Natural killer cell treated with Interleukin-12 subunit alpha and Interleukin-12 subunit beta and Interleukin-15 and Interleukin-18, amount 100 ng/mL, for 72 hours (primary cell): ENCODE measurements around the gene SARS2. TPM values are rescaled to one million over a fixed set of nuclear protein-coding genes. Genes with fewer than 3 reads are reported as not detected.

Experiments used
- ATAC-seq, 2 donors: fragments of 150-1000 bp; cut with Tn5 transposase in 1 of 2; sonication (Bioruptor Pico), chemical (Tn5 transposase) in 1 of 2; 2 replicates each; pipeline ENCODE4 v1.10.0; 2021
- DNase-seq: peaks from one replicate; pipeline ENCODE4 v3.0.0; 2022; ENCODE audit warnings: low spot score
- H3K27ac Mint-ChIP-seq, 2 donors: 1 replicate in 1 of 2; 2 replicates in 1 of 2; pipeline ENCODE4 v1.8.0; 2022; ENCODE audit warnings: mixed read lengths in 2 of 2, mild to moderate bottlenecking in 1 of 2, moderate library complexity in 1 of 2
- H3K27me3 Mint-ChIP-seq, 2 donors: 1 replicate in 1 of 2; 2 replicates in 1 of 2; pipeline ENCODE4 v1.8.0; 2022; ENCODE audit warnings: mixed read lengths in 2 of 2
- H3K36me3 Mint-ChIP-seq: one replicate; pipeline ENCODE4 v1.8.0; 2022; ENCODE audit warnings: mixed read lengths
- H3K4me1 Mint-ChIP-seq, 2 donors: 1 replicate in 1 of 2; 2 replicates in 1 of 2; pipeline ENCODE4 v1.8.0; 2022; ENCODE audit warnings: low read depth in 2 of 2, mixed read lengths in 2 of 2, mild to moderate bottlenecking in 1 of 2
- H3K4me3 Mint-ChIP-seq: one replicate; pipeline ENCODE4 v1.8.0; 2022; ENCODE audit warnings: mixed read lengths
- H3K9me3 Mint-ChIP-seq: 2 replicates; pipeline ENCODE4 v1.8.0; 2022; ENCODE audit warnings: mixed read lengths
- total RNA-seq, 2 donors: library from RNA; stranded (reverse); gene quantifications; one replicate each; pipeline ENCODE4 v1.2.3, GENCODE V29; 2022

The SARS2 gene
- total RNA-seq, 2 donors from 2014 or later: 32.4 to 70.3 TPM

GRCh38 chr19:38918526-38918925, 12.0 kb downstream of the SARS2 start:
- Mint-ChIP-seq H3K27ac (no peak overlapping the region), H3K4me1 (no peaks in the 10 kb centered on the region), H3K27me3 (no peaks in the 10 kb centered on the region), H3K9me3 (no peaks in the 10 kb centered on the region), H3K36me3 (no peaks in the 10 kb centered on the region), H3K4me3 (no peak overlapping the region)
- DNase-seq (peak; percentile 53), ATAC-seq (no peak)

- H3K4me1 Mint-ChIP-seq: peaks cover 3% of the 10 kb centered on the region in 2 donors
- ATAC-seq (no peak), DNase-seq (peak; percentile 47)
- no peak overlapping the region for H3K4me3 Mint-ChIP-seq
- H3K27me3 Mint-ChIP-seq: no peaks in the 10 kb centered on the region
- no peaks in the 10 kb centered on the region for H3K36me3 Mint-ChIP-seq
- H3K27ac Mint-ChIP-seq: no peak overlapping the region
- H3K9me3 Mint-ChIP-seq: no peaks in the 10 kb centered on the region
Observed at GRCh38 chr19:38917921-38918491, 12.6 kb downstream of the SARS2 start.

GRCh38 chr19:38917516-38917915, 13.0 kb downstream of the SARS2 start:
- H3K4me3 Mint-ChIP-seq: no peak overlapping the region

DNA sequence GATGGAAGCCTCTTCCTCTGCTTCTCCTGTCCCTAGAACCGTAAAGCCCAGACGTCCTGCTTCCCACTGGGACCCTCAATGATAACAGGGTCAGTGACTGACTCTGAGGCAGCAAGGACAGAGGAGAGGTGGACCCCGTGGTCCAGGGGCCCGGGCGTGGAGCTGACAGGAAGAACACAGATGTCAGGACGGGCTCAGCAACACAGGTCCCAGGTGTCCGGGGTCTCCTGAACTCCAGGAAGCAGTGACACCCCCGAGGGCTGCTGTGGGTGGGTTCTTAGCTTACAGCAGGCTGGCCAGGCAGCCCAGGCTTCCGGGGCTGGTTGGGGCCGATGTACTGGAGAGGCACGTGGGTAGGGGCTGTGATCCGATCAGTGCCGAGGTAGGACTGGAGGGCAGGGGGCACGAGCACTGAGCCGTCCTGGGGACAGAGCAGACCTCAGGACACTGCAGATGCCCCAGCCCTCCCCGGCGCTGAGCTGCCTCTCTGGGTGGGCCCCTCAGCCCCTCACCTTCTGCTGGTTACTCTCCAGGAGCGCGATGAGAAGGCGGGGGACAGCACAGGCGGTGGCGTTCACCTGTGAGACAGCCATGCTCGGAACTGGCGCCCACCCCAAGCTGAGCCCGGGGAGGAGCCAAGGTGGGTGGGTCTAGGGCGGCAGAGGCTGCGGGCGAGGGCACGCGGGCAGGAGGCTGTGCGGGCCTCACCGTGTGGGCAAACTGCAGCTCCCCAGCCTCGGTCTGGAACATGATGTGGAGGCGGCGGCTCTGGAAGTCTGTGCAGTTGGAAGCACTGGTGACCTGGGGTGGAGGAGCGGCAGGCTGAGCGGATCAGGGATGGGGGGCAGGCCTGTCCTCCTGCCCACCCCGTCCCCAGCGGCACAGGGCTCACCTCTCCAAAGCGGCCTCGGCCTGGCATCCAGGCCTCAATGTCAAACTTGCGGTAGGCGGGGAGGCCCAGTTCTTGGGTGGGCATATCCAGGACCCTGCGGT, 14.9 kb downstream of the SARS2 start:
- Mint-ChIP-seq H3K36me3 (no peaks in the 10 kb centered on the region), H3K27me3 (no peaks in the 10 kb centered on the region), H3K9me3 (no peaks in the 10 kb centered on the region), H3K4me3 (no peak overlapping the region), H3K4me1 (peaks cover 4 to 12% of the 10 kb centered on the region in 2 donors), H3K27ac (no peak overlapping the region)
- ATAC-seq: no peak
- peak; percentile 61 for DNase-seq

More at GRCh38 chr19:38917516-38917915, 13.0 kb downstream of the SARS2 start:
- H3K27me3 Mint-ChIP-seq: no peaks in the 10 kb centered on the region
- no peaks in the 10 kb centered on the region for H3K9me3 Mint-ChIP-seq
- ATAC-seq (no peak), DNase-seq (peak; percentile 35)
- peaks cover 4 to 8% of the 10 kb centered on the region in 2 donors for H3K4me1 Mint-ChIP-seq
- H3K27ac Mint-ChIP-seq: no peak overlapping the region
- H3K36me3 Mint-ChIP-seq: no peaks in the 10 kb centered on the region

DNA sequence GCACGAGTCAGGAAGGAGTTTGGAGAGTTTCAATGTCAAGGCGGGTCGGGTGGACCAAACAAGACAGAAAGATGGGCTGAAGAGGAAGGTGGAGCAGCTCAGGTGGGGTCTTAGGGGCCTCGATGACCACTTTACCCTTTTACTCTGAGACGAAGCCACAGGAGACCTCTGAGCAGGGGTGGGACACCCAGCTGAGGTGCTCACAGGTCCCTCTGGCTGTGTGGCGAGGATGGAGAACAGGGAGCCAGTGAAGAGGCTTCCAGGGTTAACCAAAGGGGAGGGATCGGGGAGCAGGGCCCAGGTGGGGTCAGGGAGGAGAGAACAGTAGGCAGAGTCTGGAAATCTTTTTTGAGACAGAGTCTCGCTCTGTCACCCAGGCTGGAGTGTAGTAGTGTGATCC, 16.6 kb downstream of the SARS2 start:
- no peaks in the 10 kb centered on the region for H3K36me3 Mint-ChIP-seq
- no peaks in the 10 kb centered on the region for H3K9me3 Mint-ChIP-seq
- no peak overlapping the region for H3K4me3 Mint-ChIP-seq
- DNase-seq (peak; percentile 44), ATAC-seq (no peak)
- peak overlapping the region in 1 of 2 donors; percentile 41 for H3K27ac Mint-ChIP-seq
- H3K4me1 Mint-ChIP-seq: peaks cover 4 to 15% of the 10 kb centered on the region in 2 donors
- no peaks in the 10 kb centered on the region for H3K27me3 Mint-ChIP-seq

GRCh38 chr19:38912600-38913514, 17.7 kb downstream of the SARS2 start:
- peaks cover under 1% of the 10 kb centered on the region for H3K36me3 Mint-ChIP-seq
- H3K27me3 Mint-ChIP-seq: no peaks in the 10 kb centered on the region
- peak; percentile 18 for DNase-seq
- no peaks in the 10 kb centered on the region for H3K9me3 Mint-ChIP-seq
- peak overlapping the region in 1 of 2 donors; percentile 41 for H3K27ac Mint-ChIP-seq
- ATAC-seq: no peak
- H3K4me1 Mint-ChIP-seq: peaks cover 4 to 22% of the 10 kb centered on the region in 2 donors
- no peak overlapping the region for H3K4me3 Mint-ChIP-seq

DNA sequence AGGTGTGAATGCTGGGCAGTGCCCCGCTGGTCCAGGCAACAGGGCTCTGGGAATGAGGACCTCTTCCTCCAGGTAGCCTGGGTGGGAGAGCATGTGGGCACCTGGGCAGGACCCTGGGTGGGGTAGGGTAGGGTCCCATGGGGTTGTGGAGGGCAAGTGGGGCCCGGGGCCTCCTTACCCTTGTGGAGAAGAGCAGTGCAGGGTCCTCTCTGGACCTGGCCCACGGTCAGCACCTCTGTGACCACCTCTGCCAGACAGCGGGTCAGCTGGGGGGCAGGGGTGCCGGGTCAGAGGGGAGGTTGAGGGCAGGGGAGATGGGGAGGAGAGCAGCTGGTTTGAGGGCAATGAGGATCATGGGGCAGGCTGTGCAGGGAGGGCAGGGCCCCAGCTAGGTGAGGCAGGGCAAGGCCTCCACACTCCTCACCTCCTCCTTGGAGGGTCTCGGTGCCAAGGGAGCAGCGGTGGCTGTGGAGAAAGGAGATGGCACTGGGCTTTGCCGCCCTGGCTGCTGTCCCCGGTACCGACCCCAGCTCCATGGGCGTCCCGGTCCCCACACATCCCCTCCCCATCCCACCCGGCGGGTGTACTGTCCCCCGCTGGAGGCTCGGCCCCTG, 19.1 kb downstream of the SARS2 start:
- no peak overlapping the region for H3K27ac Mint-ChIP-seq
- DNase-seq: no peak
- no peaks in the 10 kb centered on the region for H3K9me3 Mint-ChIP-seq
- ATAC-seq: peak in 1 of 2 donors; percentile 21
- H3K4me3 Mint-ChIP-seq: no peak overlapping the region
- peaks cover 4 to 27% of the 10 kb centered on the region in 2 donors for H3K4me1 Mint-ChIP-seq
- H3K27me3 Mint-ChIP-seq: no peaks in the 10 kb centered on the region
- peaks cover 6% of the 10 kb centered on the region for H3K36me3 Mint-ChIP-seq

DNA sequence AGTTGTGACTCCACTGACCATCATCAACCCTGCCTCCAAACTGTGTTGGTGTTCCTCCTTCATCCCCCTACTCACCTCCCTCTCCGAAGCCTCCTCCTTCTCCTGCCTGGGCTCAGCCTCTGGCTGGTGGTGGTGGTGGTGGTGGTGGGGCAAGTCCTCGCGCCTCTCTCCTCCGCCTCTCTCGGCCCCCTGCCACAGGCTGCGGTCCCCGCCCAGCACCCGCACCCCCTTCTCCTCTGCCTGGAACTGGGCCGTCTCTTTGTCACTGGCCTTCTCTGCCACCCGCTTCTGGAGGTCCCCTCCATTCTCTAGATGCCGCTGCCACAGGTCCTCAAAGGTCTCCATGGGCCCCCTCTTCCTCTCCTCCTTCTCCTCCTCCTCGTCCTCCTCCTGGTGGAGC, 20.1 kb downstream of the SARS2 start:
- Mint-ChIP-seq H3K9me3 (no peaks in the 10 kb centered on the region), H3K4me1 (peaks cover 4 to 27% of the 10 kb centered on the region in 2 donors), H3K27me3 (no peaks in the 10 kb centered on the region), H3K4me3 (no peak overlapping the region), H3K27ac (peak overlapping the region in 1 of 2 donors; percentile 45), H3K36me3 (peaks cover 6% of the 10 kb centered on the region)
- DNase-seq (no peak), ATAC-seq (no peak)

GRCh38 chr19:38908911-38909310, 21.7 kb downstream of the SARS2 start:
- no peak overlapping the region for H3K4me3 Mint-ChIP-seq
- H3K9me3 Mint-ChIP-seq: no peaks in the 10 kb centered on the region
- ATAC-seq (no peak), DNase-seq (no peak)
- peak overlapping the region in 1 of 2 donors; percentile 67 for H3K27ac Mint-ChIP-seq
- H3K4me1 Mint-ChIP-seq: peaks cover 11 to 34% of the 10 kb centered on the region in 2 donors
- peaks cover 14% of the 10 kb centered on the region for H3K36me3 Mint-ChIP-seq
- no peaks in the 10 kb centered on the region for H3K27me3 Mint-ChIP-seq

- H3K4me1 Mint-ChIP-seq: peaks cover 7 to 32% of the 10 kb centered on the region in 2 donors
- H3K27ac Mint-ChIP-seq: no peak overlapping the region
- no peaks in the 10 kb centered on the region for H3K27me3 Mint-ChIP-seq
- peaks cover 14% of the 10 kb centered on the region for H3K36me3 Mint-ChIP-seq
- no peaks in the 10 kb centered on the region for H3K9me3 Mint-ChIP-seq
- ATAC-seq (no peak), DNase-seq (no peak)
- no peak overlapping the region for H3K4me3 Mint-ChIP-seq
Observed at GRCh38 chr19:38907670-38908069, 22.9 kb downstream of the SARS2 start.

DNA sequence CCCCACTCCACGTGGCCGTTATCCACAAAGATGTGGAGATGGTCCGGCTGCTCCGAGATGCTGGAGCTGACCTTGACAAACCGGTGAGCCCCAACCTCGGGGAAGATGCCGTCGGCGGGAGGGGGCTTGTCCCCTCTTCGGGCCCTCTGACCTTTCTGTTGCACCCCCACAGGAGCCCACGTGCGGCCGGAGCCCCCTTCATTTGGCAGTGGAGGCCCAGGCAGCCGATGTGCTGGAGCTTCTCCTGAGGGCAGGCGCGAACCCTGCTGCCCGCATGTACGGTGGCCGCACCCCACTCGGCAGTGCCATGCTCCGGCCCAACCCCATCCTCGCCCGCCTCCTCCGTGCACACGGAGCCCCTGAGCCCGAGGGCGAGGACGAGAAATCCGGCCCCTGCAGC, 23.3 kb downstream of the SARS2 start:
- no peak for DNase-seq
- Mint-ChIP-seq H3K27ac (no peak overlapping the region), H3K9me3 (no peaks in the 10 kb centered on the region), H3K4me3 (no peak overlapping the region), H3K36me3 (peaks cover 14% of the 10 kb centered on the region), H3K4me1 (peaks cover 7 to 29% of the 10 kb centered on the region in 2 donors), H3K27me3 (no peaks in the 10 kb centered on the region)
- no peak for ATAC-seq

DNA sequence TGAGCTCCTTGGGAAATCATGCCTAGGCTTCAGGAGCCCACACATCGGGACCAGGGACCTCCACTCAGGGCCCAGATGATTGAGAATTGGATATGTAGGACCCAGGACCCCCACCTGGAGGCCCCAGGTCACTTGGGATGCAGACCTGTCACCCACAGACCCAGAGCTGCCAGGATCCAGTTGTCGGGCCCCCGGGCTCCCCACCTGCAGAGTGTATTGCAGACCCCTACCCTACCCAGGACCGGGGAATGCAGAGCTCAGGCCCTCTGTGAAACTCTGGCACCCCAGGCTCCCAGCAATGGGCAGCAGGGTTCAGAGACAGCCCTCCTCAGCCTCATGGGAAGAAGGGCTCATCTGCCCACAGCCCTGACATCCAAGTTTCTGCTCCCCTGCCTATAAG, 24.9 kb downstream of the SARS2 start:
- no peaks in the 10 kb centered on the region for H3K27me3 Mint-ChIP-seq
- ATAC-seq: no peak
- no peak overlapping the region for H3K27ac Mint-ChIP-seq
- no peak overlapping the region for H3K4me3 Mint-ChIP-seq
- peaks cover 12 to 36% of the 10 kb centered on the region in 2 donors for H3K4me1 Mint-ChIP-seq
- peaks cover 17% of the 10 kb centered on the region for H3K36me3 Mint-ChIP-seq
- no peak for DNase-seq
- H3K9me3 Mint-ChIP-seq: no peaks in the 10 kb centered on the region
